ENCODE results near the gene CAPN15. TPM values are rescaled to one million over a fixed set of nuclear protein-coding genes. Genes with fewer than 3 reads are reported as not detected.

Gene CAPN15
- total and polyA plus RNA-seq, 9 donors, result 17.2 to 36.7 (median 29.8) TPM

DNA sequence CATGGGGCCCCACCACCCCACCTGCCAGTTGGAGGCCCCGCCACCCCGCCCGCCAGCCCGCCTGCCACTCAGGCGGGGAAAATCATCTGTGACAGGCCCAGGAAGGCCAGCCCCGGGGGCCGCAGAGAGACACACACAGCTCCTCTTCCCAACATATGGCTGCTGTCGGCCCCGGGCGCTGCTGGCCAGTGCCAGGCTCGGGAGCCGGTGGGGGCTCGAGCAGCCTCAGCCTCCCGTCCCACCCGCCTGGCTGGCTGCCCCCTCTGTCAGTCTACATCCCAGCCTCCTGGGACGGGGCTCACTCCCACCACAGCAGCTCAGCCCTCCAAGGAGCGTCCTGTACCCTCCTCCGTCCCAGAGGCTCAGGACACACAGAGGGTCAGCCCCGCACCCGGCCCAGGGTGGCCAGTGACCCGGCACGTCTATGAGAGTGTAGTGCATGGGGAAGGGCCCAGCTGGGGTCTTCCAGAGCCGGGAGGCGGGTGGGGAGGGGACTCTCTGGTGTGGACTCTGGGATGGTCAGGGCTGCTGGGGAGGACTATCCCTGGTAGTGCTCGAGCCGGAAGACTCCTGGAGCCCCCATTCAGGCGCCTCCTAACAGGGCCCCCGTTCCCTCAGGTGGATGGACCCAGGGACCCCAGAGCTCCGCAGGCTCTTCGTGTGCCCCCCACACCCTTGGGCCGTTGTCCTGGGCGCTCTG is 29.1 kb downstream of the CAPN15 start:
- Histone ChIP-seq H3K4me3 (ENCODE audit: low read length) (no peak overlapping the region), H3K27ac (ENCODE audit: low read length) (no peak overlapping the region), H3K9me3 (replicated peaks; ENCODE audit: control insufficient read depth, low read depth, low read length) (no peaks in the 10 kb centered on the region), H3K27me3 (ENCODE audit: control insufficient read depth, insufficient read depth, low read length) (peaks cover 39% of the 10 kb centered on the region), H3K36me3 (ENCODE audit: control insufficient read depth, insufficient read depth, low read length) (peaks cover 25% of the 10 kb centered on the region), H3K4me1 (ENCODE audit: control insufficient read depth, insufficient read depth, low read length) (peaks cover 46% of the 10 kb centered on the region)
- WGBS (ENCODE audit: insufficient coverage), result 80% methylated on average over 27 of the region's 32 CpGs
- DNase-seq, result no peak

DNA sequence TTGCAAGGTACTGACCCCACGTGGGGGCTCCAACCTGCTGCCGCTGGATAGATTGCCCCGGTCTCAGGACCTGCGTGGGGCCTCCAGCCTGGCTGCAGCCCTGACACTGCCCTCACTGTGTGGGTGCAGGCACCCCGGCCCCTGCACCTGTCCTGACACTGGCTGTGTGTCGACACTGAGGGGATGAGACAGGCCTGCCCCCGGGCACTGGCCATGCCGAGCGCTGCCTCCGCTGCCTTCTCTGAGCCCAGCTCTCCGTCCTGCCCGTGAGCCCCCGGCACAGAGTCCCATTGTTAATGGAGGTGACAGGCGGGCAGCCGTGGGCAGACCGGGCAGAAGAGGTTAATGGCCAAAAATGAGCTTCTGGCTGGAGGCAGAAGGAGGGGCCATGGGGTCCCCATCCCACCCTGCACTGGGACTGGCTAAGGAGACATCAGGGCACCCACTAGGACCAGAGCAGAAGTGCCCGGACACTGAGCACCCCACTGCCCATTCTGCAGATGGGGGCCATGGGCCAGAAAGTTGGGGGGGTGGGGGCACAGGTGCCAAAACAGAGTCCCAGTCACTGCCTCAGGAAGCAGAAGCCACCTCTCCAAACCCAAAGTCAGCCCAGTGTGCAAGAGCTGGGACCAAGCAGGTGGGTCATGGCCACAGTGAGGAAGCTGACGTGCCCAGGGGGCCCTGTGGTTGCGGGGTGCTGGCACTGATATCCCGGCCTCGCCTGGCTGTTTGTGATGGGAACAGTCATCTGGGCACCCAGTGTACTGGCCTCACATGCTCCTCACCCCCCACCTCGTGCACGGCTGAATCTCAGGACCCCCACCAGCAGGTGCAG is 30.2 kb downstream of the CAPN15 start:
- H3K4me3 ChIP-seq (ENCODE audit: low read length), result no peak overlapping the region
- peaks cover 46% of the 10 kb centered on the region for H3K4me1 ChIP-seq (ENCODE audit: control insufficient read depth, insufficient read depth, low read length)
- H3K9me3 ChIP-seq (replicated peaks; ENCODE audit: control insufficient read depth, low read depth, low read length), result no peaks in the 10 kb centered on the region
- H3K27ac ChIP-seq (ENCODE audit: low read length), result no peak overlapping the region
- 81% methylated on average over 16 of the region's 23 CpGs for WGBS (ENCODE audit: insufficient coverage)
- H3K27me3 ChIP-seq (ENCODE audit: control insufficient read depth, insufficient read depth, low read length), result peaks cover 50% of the 10 kb centered on the region
- DNase-seq, result no peak
- H3K36me3 ChIP-seq (ENCODE audit: control insufficient read depth, insufficient read depth, low read length), result peaks cover 19% of the 10 kb centered on the region

DNA sequence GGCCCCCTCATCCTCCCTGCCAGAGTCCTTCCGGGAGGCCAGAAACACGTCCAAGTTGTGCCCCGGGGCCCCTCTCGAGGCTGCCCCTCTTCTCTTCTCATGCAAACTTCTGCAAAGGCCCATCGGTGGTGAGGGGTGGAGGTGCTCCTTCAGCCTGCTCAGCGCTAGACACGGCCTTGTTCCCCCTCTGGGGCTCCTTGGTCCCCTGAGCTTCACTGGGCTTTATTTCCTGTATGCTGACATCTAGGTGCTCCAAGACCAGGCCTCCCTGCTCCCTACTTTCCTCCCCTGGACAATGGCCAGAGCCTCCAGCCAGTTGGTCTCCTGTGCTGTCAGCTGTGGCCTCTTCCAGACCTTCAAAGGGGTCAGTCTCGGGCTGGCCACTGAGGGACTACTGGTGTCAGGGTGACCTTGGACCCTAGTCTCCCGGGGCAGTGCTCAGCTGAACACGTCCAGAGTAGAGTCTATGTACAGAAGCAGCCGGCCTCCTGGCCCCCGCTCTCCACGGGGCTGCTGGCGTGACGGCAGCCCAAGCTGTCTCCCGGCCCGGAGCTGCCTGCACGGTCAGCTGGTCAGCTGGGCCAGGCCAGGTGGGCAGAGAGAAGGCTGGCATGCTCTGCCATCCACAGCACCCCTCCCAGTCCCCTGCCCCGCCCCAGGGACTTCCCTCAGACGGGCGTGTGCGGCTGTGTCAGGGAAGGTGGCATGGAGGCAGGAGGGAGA is 30.9 kb downstream of the CAPN15 start:
- H3K27me3 ChIP-seq (ENCODE audit: control insufficient read depth, insufficient read depth, low read length), result peaks cover 56% of the 10 kb centered on the region

DNA sequence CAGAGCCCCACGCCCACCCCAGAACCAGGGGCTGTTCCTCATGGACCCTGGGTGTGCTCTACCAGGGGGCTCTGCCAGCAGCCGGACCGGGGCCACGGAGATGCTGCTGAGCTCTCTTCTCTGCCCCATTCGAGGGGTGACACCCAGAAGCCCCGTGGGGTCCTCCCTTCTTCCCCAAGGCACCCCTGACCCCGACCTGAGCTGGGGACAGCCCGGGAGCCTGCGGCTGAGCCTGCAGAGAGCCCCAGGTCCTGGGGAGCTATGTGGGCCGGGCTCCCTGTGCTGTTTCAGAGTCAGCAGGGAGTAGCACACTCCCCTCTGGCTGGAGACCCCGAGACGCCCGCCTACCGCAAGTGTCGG is 31.5 kb downstream of the CAPN15 start:
- no peak for DNase-seq
- WGBS (ENCODE audit: insufficient coverage), result 57% methylated on average over 14 of the region's 15 CpGs
- peaks cover 59% of the 10 kb centered on the region for H3K27me3 ChIP-seq (ENCODE audit: control insufficient read depth, insufficient read depth, low read length)
- H3K27ac ChIP-seq (ENCODE audit: low read length), result no peak overlapping the region
- H3K9me3 ChIP-seq (replicated peaks; ENCODE audit: control insufficient read depth, low read depth, low read length), result no peaks in the 10 kb centered on the region
- peaks cover 46% of the 10 kb centered on the region for H3K4me1 ChIP-seq (ENCODE audit: control insufficient read depth, insufficient read depth, low read length)
- H3K4me3 ChIP-seq (ENCODE audit: low read length), result no peak overlapping the region
- peaks cover 9% of the 10 kb centered on the region for H3K36me3 ChIP-seq (ENCODE audit: control insufficient read depth, insufficient read depth, low read length)

More for the DNA sequence above, 30.9 kb downstream of the CAPN15 start:
- no peak overlapping the region for H3K4me3 ChIP-seq (ENCODE audit: low read length)
- DNase-seq, result no peak
- no peaks in the 10 kb centered on the region for H3K9me3 ChIP-seq (replicated peaks; ENCODE audit: control insufficient read depth, low read depth, low read length)
- H3K4me1 ChIP-seq (ENCODE audit: control insufficient read depth, insufficient read depth, low read length), result peaks cover 46% of the 10 kb centered on the region
- 45% methylated on average over 14 of the region's 22 CpGs for WGBS (ENCODE audit: insufficient coverage)
- H3K36me3 ChIP-seq (ENCODE audit: control insufficient read depth, insufficient read depth, low read length), result peaks cover 15% of the 10 kb centered on the region
- H3K27ac ChIP-seq (ENCODE audit: low read length), result no peak overlapping the region

DNA sequence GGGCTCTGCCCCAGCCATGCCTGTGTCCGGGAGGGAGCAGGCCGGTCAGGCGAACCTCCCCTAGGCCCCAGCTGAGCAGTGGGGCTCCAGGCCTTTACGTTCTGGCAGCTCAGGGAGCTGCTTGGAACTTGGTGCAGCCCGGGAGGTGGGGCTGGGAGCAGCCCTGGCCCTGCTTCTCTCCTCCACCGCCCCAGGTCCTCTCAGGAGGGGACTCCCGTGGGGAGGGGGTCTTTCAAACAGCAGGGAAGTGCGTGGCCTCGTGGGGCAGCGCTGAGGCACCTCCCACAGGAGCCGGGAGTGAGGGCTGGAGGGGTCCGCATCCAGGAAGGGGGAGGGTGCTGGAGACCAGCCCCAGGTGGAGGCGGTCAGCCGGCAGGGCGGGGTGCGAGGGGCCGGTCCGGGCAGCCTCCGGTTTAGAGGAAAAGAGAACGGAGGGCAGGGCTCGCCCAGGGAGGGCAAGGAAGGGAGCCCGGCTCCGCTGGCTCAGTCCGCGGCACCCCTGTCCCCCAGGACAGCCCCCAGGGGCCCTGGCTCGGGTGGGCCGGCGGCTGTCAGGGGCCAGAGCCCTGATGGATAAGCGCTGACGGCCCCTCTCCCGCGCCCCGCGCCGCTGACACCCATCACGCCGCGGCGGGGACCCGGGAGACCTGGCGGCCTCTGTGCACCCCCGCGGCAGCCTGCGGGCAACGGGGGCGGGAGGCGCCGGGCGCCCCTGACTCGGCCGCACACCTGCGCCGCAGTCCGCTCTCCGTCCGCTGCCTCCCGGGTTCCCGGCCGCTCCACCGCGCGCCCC is 32.1 kb downstream of the CAPN15 start:
- Histone ChIP-seq H3K4me1 (ENCODE audit: control insufficient read depth, insufficient read depth, low read length) (peaks cover 45% of the 10 kb centered on the region), H3K27me3 (ENCODE audit: control insufficient read depth, insufficient read depth, low read length) (peaks cover 59% of the 10 kb centered on the region)

DNA sequence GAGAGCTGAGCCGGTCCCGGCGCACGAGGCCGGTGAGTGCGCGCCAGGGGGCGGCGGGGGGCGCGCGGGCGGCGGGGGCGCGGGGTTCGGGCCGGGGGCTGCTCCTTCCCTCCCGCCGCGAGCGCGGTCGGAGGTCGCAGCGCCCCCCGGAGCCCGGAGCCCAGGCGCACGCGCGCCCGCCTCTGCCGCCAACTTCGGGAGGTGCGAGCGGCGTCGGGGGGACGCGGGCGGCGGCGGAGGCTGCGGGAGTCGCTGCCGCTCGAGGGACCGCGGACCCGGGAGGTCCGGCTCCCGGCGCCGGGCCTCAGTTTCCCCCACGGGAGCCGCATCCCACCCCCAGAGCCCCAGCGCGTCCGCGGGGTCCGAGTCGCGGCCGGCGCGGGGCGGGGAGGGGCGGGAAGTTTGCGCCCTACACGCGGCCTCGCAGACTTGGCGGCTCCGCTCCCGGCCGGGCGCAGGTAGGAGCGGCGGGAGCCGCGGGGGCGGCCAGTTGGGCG is 32.7 kb downstream of the CAPN15 start, which contains the start of gene PRR35:
Gene PRR35 (plus strand): TSS at position 191 of the 497 bp plus-strand sequence. CDS start 2,901 bp downstream, outside the sequence.
- Histone ChIP-seq H3K27me3 (ENCODE audit: control insufficient read depth, insufficient read depth, low read length) (peaks cover 59% of the 10 kb centered on the region), H3K9me3 (replicated peaks; ENCODE audit: control insufficient read depth, low read depth, low read length) (no peaks in the 10 kb centered on the region), H3K27ac (ENCODE audit: low read length) (no peak within 1 kb of the TSS), H3K36me3 (ENCODE audit: control insufficient read depth, insufficient read depth, low read length) (no peaks in the 10 kb centered on the region), H3K4me3 (ENCODE audit: low read length) (no peak within 1 kb of the TSS), H3K4me1 (ENCODE audit: control insufficient read depth, insufficient read depth, low read length) (peaks cover 43% of the 10 kb centered on the region)
- WGBS (ENCODE audit: insufficient coverage), result under 1% methylated on average over 81 of the region's 84 CpGs
- DNase-seq, result no peak

More for the DNA sequence above, 32.1 kb downstream of the CAPN15 start:
- Histone ChIP-seq H3K27ac (ENCODE audit: low read length) (no peak overlapping the region), H3K4me3 (ENCODE audit: low read length) (no peak overlapping the region), H3K36me3 (ENCODE audit: control insufficient read depth, insufficient read depth, low read length) (peaks cover 4% of the 10 kb centered on the region), H3K9me3 (replicated peaks; ENCODE audit: control insufficient read depth, low read depth, low read length) (no peaks in the 10 kb centered on the region)
- WGBS (ENCODE audit: insufficient coverage), result 3% methylated on average over 60 of the region's 62 CpGs
- no peak for DNase-seq

DNA sequence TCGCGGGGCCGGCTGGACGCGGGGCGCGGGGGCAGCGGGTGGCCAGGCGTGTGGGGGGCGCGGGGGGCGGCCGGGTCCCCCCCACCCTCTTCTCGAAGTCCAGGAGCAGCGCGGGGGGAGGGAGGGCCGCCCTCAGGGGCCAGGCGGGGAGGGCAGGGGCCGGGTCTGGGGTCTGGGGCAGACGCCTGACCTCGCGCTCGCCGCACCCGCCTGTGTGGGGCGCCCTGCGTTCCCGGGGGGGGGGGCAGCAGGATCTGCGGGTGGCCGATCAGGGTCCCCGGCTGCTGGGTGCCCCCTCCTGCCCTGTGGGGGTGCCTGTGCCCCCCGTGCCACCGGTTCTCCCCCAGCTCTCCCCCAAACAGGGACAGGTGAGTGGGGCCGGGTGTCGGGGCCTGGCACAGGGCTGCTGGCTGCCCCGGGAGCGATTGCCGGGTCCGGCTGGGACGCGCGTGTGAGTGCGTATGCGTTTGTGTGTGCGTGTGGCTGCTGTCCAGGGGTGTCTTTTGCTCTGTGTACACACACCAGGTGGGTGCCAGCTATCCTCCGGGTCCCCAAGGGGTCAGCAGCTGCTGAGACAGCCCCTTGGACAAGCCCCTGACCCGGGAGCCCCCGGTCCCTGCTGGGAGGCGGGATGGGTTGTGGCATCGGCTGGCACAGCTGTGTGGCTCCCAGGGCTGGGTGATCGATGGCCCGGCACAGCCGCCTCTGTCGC is 33.3 kb downstream of the CAPN15 start:
- Histone ChIP-seq H3K9me3 (replicated peaks; ENCODE audit: control insufficient read depth, low read depth, low read length) (no peaks in the 10 kb centered on the region), H3K4me1 (ENCODE audit: control insufficient read depth, insufficient read depth, low read length) (peaks cover 43% of the 10 kb centered on the region), H3K27ac (ENCODE audit: low read length) (no peak overlapping the region), H3K4me3 (ENCODE audit: low read length) (no peak overlapping the region), H3K27me3 (ENCODE audit: control insufficient read depth, insufficient read depth, low read length) (peaks cover 59% of the 10 kb centered on the region), H3K36me3 (ENCODE audit: control insufficient read depth, insufficient read depth, low read length) (no peaks in the 10 kb centered on the region)
- WGBS (ENCODE audit: insufficient coverage), result 30% methylated on average over 21 of the region's 54 CpGs
- DNase-seq, result no peak

DNA sequence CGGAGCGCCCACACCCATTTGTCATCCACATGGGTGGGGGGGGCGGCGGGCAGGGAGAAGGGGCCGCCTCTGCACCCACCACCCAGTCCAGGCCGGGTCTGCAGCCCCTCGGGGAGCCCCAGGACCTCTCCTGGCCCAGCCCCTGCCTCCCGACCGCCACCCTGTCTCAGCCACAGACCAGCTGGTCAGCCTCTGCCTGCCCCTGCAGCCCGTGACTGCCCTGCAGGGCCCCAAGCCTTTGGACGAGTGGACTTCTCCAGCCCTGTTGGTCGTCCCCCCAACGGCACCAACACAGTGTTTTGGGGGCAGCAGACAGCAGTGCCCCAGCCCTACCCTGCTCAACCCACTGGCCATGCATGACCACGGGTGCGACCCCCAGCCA is 33.9 kb downstream of the CAPN15 start:
- Histone ChIP-seq H3K9me3 (replicated peaks; ENCODE audit: control insufficient read depth, low read depth, low read length) (no peaks in the 10 kb centered on the region), H3K27ac (ENCODE audit: low read length) (no peak overlapping the region), H3K4me1 (ENCODE audit: control insufficient read depth, insufficient read depth, low read length) (peaks cover 43% of the 10 kb centered on the region), H3K4me3 (ENCODE audit: low read length) (no peak overlapping the region), H3K27me3 (ENCODE audit: control insufficient read depth, insufficient read depth, low read length) (peaks cover 59% of the 10 kb centered on the region), H3K36me3 (ENCODE audit: control insufficient read depth, insufficient read depth, low read length) (no peaks in the 10 kb centered on the region)
- WGBS (ENCODE audit: insufficient coverage), result 47% methylated on average over 7 of the region's 15 CpGs
- DNase-seq, result no peak
